Gastrocnemius medialis (tissue), 4 donors: ENCODE results near the gene UNG. TPM values are rescaled to one million over a fixed set of nuclear protein-coding genes. Genes with fewer than 3 reads are reported as not detected.

Experiments used
- ATAC-seq, 2 donors: fragments of 150-250 bp; one replicate each; pipeline ENCODE4 v1.9.1; 2016
- DNase-seq, 2 donors: peaks; one replicate each; pipeline ENCODE4 v3.0.0-alpha.2; 2019
- H3K27ac ChIP-seq, 4 donors: fragments of 200-600 bp; sonication (generic); 1 replicate in 1 of 4; 2 replicates in 3 of 4; pipeline ENCODE4 v1.5.1; 2016 to 2018; ENCODE audit warnings: mild to moderate bottlenecking in 2 of 4, moderate library complexity in 1 of 4
- H3K27me3 ChIP-seq, 3 donors: fragments of 200-600 bp; sonication (generic) in 2 of 3; 1 replicate in 1 of 3; 2 replicates in 2 of 3; pipeline versions ENCODE4 v1.5.1 to v1.6.0; 2016 to 2019; ENCODE audit warnings: mild to moderate bottlenecking in 1 of 3, moderate library complexity in 1 of 3
- H3K36me3 ChIP-seq, 2 donors: fragments of 200-600 bp; sonication (generic) in 1 of 2; one replicate each; pipeline ENCODE4 v1.5.1; 2017 to 2018
- H3K4me1 ChIP-seq, 2 donors: fragments of 200-600 bp; sonication (generic) in 1 of 2; one replicate each; pipeline ENCODE4 v1.5.1; 2016 to 2017; ENCODE audit warnings: mild to moderate bottlenecking in 2 of 2
- H3K4me3 ChIP-seq, 4 donors: fragments of 200-600 bp; sonication (generic) in 3 of 4; 1 replicate in 1 of 4; 2 replicates in 3 of 4; pipeline ENCODE4 v1.5.1; 2016 to 2019; ENCODE audit warnings: mild to moderate bottlenecking in 2 of 4
- H3K9me3 ChIP-seq, 3 donors: fragments of 200-600 bp; sonication (generic) in 2 of 3; 1 replicate in 1 of 3; 2 replicates in 2 of 3; pipeline ENCODE4 v1.5.1; 2016 to 2019
- POLR2A ChIP-seq, 2 donors: fragments of 450-650 bp; IDR thresholded peaks; one replicate each; pipeline ENCODE4 v1.6.1; 2017; ENCODE audit warnings: antibody characterized with exemption in 2 of 2, mild to moderate bottlenecking in 2 of 2, moderate library complexity in 2 of 2
- in situ Hi-C, 4 donors: fragments of 200-750 bp; cut with MboI; loops; one replicate each; pipeline versions ENCODE4 v1.15.0 to v1.8.0; 2017; ENCODE audit warnings: low sequenced_read_pairs in 4 of 4
- intact Hi-C: fragments of 100-400 bp; cut with DNase I; formaldehyde crosslinking; loops from one replicate; pipeline ENCODE4 v1.15.1; 2023; ENCODE audit warnings: low total_unique reads
- total RNA-seq, 4 donors: library from RNA; depleted of rRNA; stranded (reverse); fragments of >200 nt; gene quantifications; one replicate each; pipeline versions ENCODE4 v1.1.0 to v1.2.3, GENCODE V29; 2016
- TF ChIP-seq, protein P1 (sequence below), 5 experiments: fragments of 450-650 bp in 3 of 5; fragments of 200-600 bp in 2 of 5; sonication (generic) in 2 of 5; IDR thresholded peaks in 4 of 5; conservative IDR thresholded peaks in 1 of 5; 1 replicate in 4 of 5; 2 replicates in 1 of 5; pipeline ENCODE4 v1.5.1; 2016 to 2019; ENCODE audit warnings: antibody characterized with exemption in 5 of 5, mild to moderate bottlenecking in 3 of 5, moderate library complexity in 3 of 5

The UNG gene
- total RNA-seq, 4 donors from 2014 or later, result 38.7 to 45.3 (median 42.3) TPM

DNA sequence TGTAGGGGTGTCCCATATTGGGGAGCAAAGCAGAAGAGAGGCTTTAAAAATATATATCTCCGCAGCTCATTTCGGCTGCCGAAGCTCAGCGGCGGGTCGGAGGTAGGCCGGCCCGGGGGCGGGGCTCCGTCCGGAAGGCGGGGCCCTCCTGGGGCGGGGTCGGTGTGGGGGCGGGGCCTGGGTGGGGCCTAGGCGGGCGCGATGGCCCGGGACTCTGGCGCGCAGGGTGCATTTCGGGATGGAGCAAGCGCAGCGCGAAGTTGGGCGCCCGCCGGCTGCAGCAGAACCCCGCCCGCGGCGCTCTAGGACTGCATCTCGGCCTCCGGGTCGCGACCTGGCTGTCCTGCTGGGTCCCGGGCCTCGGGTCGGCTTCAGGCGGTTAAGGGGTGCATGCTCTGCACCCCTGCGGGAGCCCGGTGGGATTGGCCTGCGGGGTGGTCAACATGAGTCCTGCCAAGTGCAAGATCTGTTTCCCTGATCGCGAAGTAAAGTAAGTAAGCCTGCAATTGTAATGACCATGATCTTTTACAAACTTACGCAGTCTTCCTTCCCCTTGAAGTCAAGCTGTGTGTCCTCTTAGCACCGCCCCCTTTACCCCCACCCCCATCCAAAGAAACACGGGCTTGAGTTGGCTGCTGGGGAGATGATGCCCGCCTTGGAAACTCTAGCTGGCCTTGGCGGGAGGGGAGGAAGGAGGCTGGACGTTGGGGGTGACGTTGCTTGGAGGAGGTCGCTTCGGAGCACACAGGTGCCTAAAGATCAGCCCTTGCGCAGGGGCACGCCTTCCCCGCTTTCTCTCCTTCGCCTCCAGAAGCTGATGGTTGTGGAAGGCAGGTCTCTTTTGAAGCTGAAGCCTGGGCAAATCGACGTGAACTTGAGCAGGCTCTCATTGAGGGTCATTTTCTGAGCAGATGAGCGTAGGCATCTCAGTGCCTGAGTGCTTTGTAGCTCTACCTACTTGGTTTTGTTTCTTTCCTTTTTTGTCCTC lies 57.3 kb downstream of the UNG start:
- ATAC-seq, result peak; percentile 68 to 81

DNA sequence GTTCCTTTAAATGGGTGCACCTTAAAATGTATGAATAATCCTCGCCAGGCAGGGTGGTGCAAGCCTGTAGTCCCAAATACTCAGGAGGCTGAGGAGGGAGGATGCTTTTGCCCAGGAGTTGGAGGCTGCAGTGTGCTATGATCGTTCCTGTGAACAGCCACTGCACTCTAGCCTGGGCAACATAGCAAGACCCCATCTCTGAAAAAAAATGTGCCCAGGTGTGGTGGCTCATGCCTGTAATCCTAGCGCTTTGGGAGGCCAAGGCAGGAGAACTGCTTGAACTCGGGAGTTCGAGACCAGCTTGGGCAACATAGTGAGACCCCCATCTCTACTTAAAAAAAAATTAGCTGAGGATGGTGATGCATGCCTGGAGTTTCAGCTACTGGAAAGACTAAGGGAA lies 58.6 kb downstream of the UNG start:
- TF ChIP-seq POLR2A (IDR thresholded peaks at IDR 0.05), result no peak
- TF ChIP-seq, protein P1, sequence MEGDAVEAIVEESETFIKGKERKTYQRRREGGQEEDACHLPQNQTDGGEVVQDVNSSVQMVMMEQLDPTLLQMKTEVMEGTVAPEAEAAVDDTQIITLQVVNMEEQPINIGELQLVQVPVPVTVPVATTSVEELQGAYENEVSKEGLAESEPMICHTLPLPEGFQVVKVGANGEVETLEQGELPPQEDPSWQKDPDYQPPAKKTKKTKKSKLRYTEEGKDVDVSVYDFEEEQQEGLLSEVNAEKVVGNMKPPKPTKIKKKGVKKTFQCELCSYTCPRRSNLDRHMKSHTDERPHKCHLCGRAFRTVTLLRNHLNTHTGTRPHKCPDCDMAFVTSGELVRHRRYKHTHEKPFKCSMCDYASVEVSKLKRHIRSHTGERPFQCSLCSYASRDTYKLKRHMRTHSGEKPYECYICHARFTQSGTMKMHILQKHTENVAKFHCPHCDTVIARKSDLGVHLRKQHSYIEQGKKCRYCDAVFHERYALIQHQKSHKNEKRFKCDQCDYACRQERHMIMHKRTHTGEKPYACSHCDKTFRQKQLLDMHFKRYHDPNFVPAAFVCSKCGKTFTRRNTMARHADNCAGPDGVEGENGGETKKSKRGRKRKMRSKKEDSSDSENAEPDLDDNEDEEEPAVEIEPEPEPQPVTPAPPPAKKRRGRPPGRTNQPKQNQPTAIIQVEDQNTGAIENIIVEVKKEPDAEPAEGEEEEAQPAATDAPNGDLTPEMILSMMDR (IDR thresholded peaks at IDR 0.05 in 4 of 5, conservative IDR thresholded peaks at IDR 0.05 in 1 of 5), result no peak
- intact Hi-C loops, result no loop called here

More for the DNA sequence above, 57.3 kb downstream of the UNG start:
- Histone ChIP-seq H3K4me1 (peaks cover 74 to 77% of the 10 kb centered on the region in 2 donors), H3K9me3 (no peaks in the 10 kb centered on the region), H3K27ac (peak overlapping the region; percentile 86 to 97 (median 90)), H3K27me3 (no peaks in the 10 kb centered on the region), H3K4me3 (peak overlapping the region; percentile 58 to 72 (median 66)), H3K36me3 (no peaks in the 10 kb centered on the region)
- peak; percentile 77 to 90 for DNase-seq
- intact Hi-C loops (no loop called here), in situ Hi-C loops (no loop called here)
- TF ChIP-seq POLR2A (IDR thresholded peaks at IDR 0.05), result peak; percentile 39 to 72
- TF ChIP-seq, protein P1 (IDR thresholded peaks at IDR 0.05 in 4 of 5, conservative IDR thresholded peaks at IDR 0.05 in 1 of 5), result no peak

DNA sequence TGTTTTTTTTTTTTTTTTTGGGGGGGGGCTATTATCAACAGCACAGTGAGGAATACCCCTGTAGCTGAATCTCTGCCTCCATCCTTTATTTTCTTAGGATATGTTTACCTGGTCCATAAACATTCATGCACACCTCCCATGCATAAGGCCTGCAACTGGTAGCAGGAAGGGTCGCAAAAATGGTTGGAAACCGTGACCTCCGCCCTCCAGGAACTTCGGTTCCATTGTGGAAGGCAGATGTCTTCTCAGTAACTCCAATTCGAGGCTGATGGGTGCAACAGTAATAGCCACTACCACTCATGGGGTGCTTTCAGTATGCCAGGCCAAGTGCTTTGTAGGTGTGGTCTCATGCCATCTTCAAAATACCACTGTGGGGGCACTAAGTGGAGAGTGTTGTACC lies 59.2 kb downstream of the UNG start:
- TF ChIP-seq, protein P1 (IDR thresholded peaks at IDR 0.05 in 4 of 5, conservative IDR thresholded peaks at IDR 0.05 in 1 of 5), result no peak
- TF ChIP-seq POLR2A (IDR thresholded peaks at IDR 0.05), result no peak
- H3K9me3 ChIP-seq, result no peaks in the 10 kb centered on the region
- no peaks in the 10 kb centered on the region for H3K36me3 ChIP-seq
- H3K4me3 ChIP-seq, result peak overlapping the region in 3 of 4 donors; percentile 58 to 68 (median 64)
- peaks cover 82 to 84% of the 10 kb centered on the region in 2 donors for H3K4me1 ChIP-seq
- in situ Hi-C loops, result no loop called here
- no peaks in the 10 kb centered on the region for H3K27me3 ChIP-seq
- intact Hi-C loops, result no loop called here
- ATAC-seq (no peak), DNase-seq (no peak)
- H3K27ac ChIP-seq, result peak overlapping the region; percentile 78 to 97 (median 90)

More for the DNA sequence above, 58.6 kb downstream of the UNG start:
- H3K27ac ChIP-seq, result peak overlapping the region; percentile 86 to 97 (median 90)
- no peaks in the 10 kb centered on the region for H3K36me3 ChIP-seq
- peaks cover 78 to 84% of the 10 kb centered on the region in 2 donors for H3K4me1 ChIP-seq
- ATAC-seq (no peak), DNase-seq (no peak)
- in situ Hi-C loops, result no loop called here
- H3K9me3 ChIP-seq, result no peaks in the 10 kb centered on the region
- peak overlapping the region; percentile 58 to 72 (median 66) for H3K4me3 ChIP-seq
- no peaks in the 10 kb centered on the region for H3K27me3 ChIP-seq

DNA sequence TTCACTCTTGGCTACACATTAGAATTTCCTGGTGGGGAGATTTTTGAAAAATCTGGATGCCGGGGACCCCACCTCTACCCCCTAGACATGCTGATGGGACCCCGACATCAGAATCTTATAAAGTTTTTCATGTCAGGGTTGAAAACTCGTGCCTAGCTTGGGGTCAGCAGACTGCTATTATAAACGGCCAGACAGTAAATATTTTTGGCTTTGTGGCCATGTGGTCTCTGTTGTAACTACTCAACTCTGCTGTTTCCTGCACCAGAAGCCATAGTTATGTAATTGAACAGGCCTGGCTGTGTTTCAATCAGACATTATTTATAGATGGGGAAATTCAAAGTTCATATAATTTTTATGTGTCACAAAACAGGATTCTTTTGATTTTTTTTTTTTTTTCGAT lies 60.6 kb downstream of the UNG start:
- no peaks in the 10 kb centered on the region for H3K9me3 ChIP-seq
- DNase-seq (no peak), ATAC-seq (no peak)
- no peaks in the 10 kb centered on the region for H3K36me3 ChIP-seq
- no peak for TF ChIP-seq POLR2A (IDR thresholded peaks at IDR 0.05)
- TF ChIP-seq, protein P1 (IDR thresholded peaks at IDR 0.05 in 4 of 5, conservative IDR thresholded peaks at IDR 0.05 in 1 of 5), result no peak
- H3K4me1 ChIP-seq, result peaks cover 78% of the 10 kb centered on the region in 2 donors
- H3K4me3 ChIP-seq, result peak overlapping the region in 3 of 4 donors; percentile 19 to 68 (median 58)
- intact Hi-C loops (no loop called here), in situ Hi-C loops (no loop called here)
- no peaks in the 10 kb centered on the region for H3K27me3 ChIP-seq
- peak overlapping the region; percentile 78 to 97 (median 90) for H3K27ac ChIP-seq
